ENCODE measurements around the gene UQCC3. TPM values are rescaled to one million over a fixed set of nuclear protein-coding genes. Genes with fewer than 3 reads are reported as not detected.

Gene UQCC3
- total and polyA plus RNA-seq, 2 of the 13 experiments (the other 11 are each of a cell fraction or from before 2014, with no cell fraction given), result 7.7 to 16.0 TPM

- intact Hi-C loops (cut with micrococcal nuclease; ENCODE audit: unreplicated experiment), result no loop called here
- H3K36me3 ChIP-seq (replicated peaks in 1 of 2; ENCODE audit: control insufficient read depth in 1 of 2, insufficient read depth in 2 of 2, low read length in 2 of 2), result peaks cover 29 to 94% of the 10 kb centered on the region in 2 experiments
- CTCF ChIA-PET (ENCODE audit: low intra/inter-chr PET ratio, low total read pairs), result no interaction called here
Measured at GRCh38 chr11:62719302-62719978, 48.0 kb downstream of the UQCC3 start.

More at GRCh38 chr11:62719302-62719978, 48.0 kb downstream of the UQCC3 start:
- no peak overlapping the region for H3K4me2 ChIP-seq (ENCODE audit: low read depth, low read length)
- peaks cover 8% of the 10 kb centered on the region for H4K20me1 ChIP-seq (ENCODE audit: insufficient read depth, low read length)
- no peak overlapping the region for H2AFZ ChIP-seq (ENCODE audit: low read length)
- no peak for TF ChIP-seq ZNF768 (CRISPR knock-in tag; IDR thresholded peaks at IDR 0.05)
- no peak for TF ChIP-seq YEATS4 (CRISPR knock-in tag; IDR thresholded peaks at IDR 0.05; ENCODE audit: borderline replicate concordance)
- no peak for TF ChIP-seq ZBTB37 (CRISPR knock-in tag; IDR thresholded peaks at IDR 0.05)
- TF ChIP-seq ZNF574 (CRISPR knock-in tag; IDR thresholded peaks at IDR 0.05), result no peak
- TF ChIP-seq ZUFSP (CRISPR knock-in tag; IDR thresholded peaks at IDR 0.05; ENCODE audit: borderline replicate concordance), result no peak
- no peak for TF ChIP-seq ELK4 (CRISPR knock-in tag; IDR thresholded peaks at IDR 0.05; ENCODE audit: borderline replicate concordance)
- no peak for TF ChIP-seq SRSF4 (IDR thresholded peaks at IDR 0.05; ENCODE audit: low read depth, low read length, poor library complexity, severe bottlenecking)
- no peak for TF ChIP-seq CBX2 (IDR thresholded peaks at IDR 0.05; ENCODE audit: low read depth, low read length)
- no peak for TF ChIP-seq CBX2 (CRISPR knock-in tag; IDR thresholded peaks at IDR 0.05; ENCODE audit: low read depth)
- no peak for TF ChIP-seq AGO2 (optimal IDR thresholded peaks at IDR 0.05; ENCODE audit: low read depth, low read length)
- TF ChIP-seq SIX4 (CRISPR knock-in tag; IDR thresholded peaks at IDR 0.05), result no peak
- TF ChIP-seq TCF7 (IDR thresholded peaks at IDR 0.05; ENCODE audit: low read depth), result no peak
- no peak overlapping the region for H3K9ac ChIP-seq (ENCODE audit: insufficient read depth, low read depth, low read length)
- BruUV-seq (replicated peaks), result no TSS peak
- ATAC-seq (no peak), DNase-seq (ENCODE audit: low spot score) (no peak), FAIRE-seq (no peak)
- POLR2A ChIA-PET, result interaction anchor here (1.3 kb wide), 1 partner anchor 136 kb away, joined by 3 read pairs; no protein-coding TSS in a partner anchor
- no peak overlapping the region for H3K27ac ChIP-seq (ENCODE audit: extremely low read length, insufficient read depth, low read length)
- in situ Hi-C loops (cut with HindIII; ENCODE audit: extremely low pct_ligation_motif_present, low pct_unique_long_range_greater_than_20kb), result no loop called here
- H3K4me1 ChIP-seq (ENCODE audit: insufficient read depth, low read length), result peaks cover 31% of the 10 kb centered on the region
- no peaks in the 10 kb centered on the region for H3K27me3 ChIP-seq (ENCODE audit: control insufficient read depth in 1 of 2, insufficient read depth in 2 of 2, low read length in 2 of 2)
- 100% methylated on average over 2 of the region's 2 CpGs for whole genome bisulfite sequencing (ENCODE audit: low lambda C conversion rate)
- H3K9me3 ChIP-seq (ENCODE audit: low read length), result no peaks in the 10 kb centered on the region
- H3K4me3 ChIP-seq (replicated peaks in 1 of 3; ENCODE audit: insufficient read depth in 1 of 3, low read depth in 2 of 3, low read length in 3 of 3), result no peak overlapping the region
- peaks cover 46% of the 10 kb centered on the region for H3K79me2 ChIP-seq (ENCODE audit: insufficient read depth, low read length)
